Cardiac fibroblast (primary cell): ENCODE results near the gene PCDHGA4.
A peak's percentile ranks its signal among the peaks of the same experiment; 100 is the strongest.
"Not testable (repeated sequence)": the region's sequence is repeated elsewhere in the genome, so short reads cannot be mapped to it uniquely, and the experiment has no call there.

Experiments
- DNase-seq, 2 donors: peaks; one replicate each; pipeline versions ENCODE4 v3.0.0 to v3.0.0-alpha.2; 2010; ENCODE audit warnings: low read depth in 2 of 2
- H3K4me3 ChIP-seq, 2 donors: replicated peaks in 1 of 2; 1 replicate in 1 of 2; 2 replicates in 1 of 2; pipeline ENCODE4 v1.5.1; 2011; ENCODE audit warnings: low read depth in 2 of 2, low read length in 2 of 2, mild to moderate bottlenecking in 2 of 2, moderate library complexity in 1 of 2
- CTCF ChIP-seq: IDR thresholded peaks from one replicate; pipeline ENCODE4 v1.5.1; 2011; ENCODE audit warnings: low read depth, mild to moderate bottlenecking, low read length, inconsistent platforms

The PCDHGA4 gene

GRCh38 chr5:141374627-141375026 is 19.8 kb downstream of the PCDHGA4 start:
- no peak for DNase-seq
- no peak overlapping the region for H3K4me3 ChIP-seq
- TF ChIP-seq CTCF = no peak

GRCh38 chr5:141375444-141376155 is 20.8 kb downstream of the PCDHGA4 start:
- peak; percentile 9 for TF ChIP-seq CTCF
- DNase-seq, H3K4me3 ChIP-seq: not testable (repeated sequence)

GRCh38 chr5:141382469-141383294 is 27.9 kb downstream of the PCDHGA4 start, which contains the start of gene PCDHGA7:
Gene PCDHGA7, plus strand, starts transcription at chr5:141382742. Its CDS starts 158 bp downstream, at chr5:141382900.
- peak within 1 kb of the TSS; percentile 47 to 62 for H3K4me3 ChIP-seq
- peak; percentile 61 for TF ChIP-seq CTCF
- DNase-seq = peak; percentile 48 to 64

GRCh38 chr5:141383345-141383744 is 28.5 kb downstream of the PCDHGA4 start:
- TF ChIP-seq CTCF = no peak
- no peak for DNase-seq
- H3K4me3 ChIP-seq = peak overlapping the region; percentile 47 to 62

- no peak for DNase-seq
- no peak overlapping the region for H3K4me3 ChIP-seq
- no peak for TF ChIP-seq CTCF
Measured at GRCh38 chr5:141384471-141385267, 29.8 kb downstream of the PCDHGA4 start.

GRCh38 chr5:141387557-141388311 is 32.9 kb downstream of the PCDHGA4 start, which contains the start of gene PCDHGB4:
Gene PCDHGB4, plus strand, starts transcription at chr5:141387698. Its CDS starts 187 bp downstream, at chr5:141387885.
- peak within 1 kb of the TSS; percentile 16 to 42 for H3K4me3 ChIP-seq
- peak; percentile 52 to 69 for DNase-seq
- TF ChIP-seq CTCF = peak; percentile 62
